ENCODE data around the gene FCN1.
"Not testable (repeated sequence)": the region's sequence is repeated elsewhere in the genome, so short reads cannot be mapped to it uniquely, and the experiment has no call there.

FCN1 gene

GRCh38 chr9:134857451-134857850, 60.3 kb downstream of the FCN1 start:
- DNase-seq (ENCODE audit: low read depth in 2 of 3, low spot score in 2 of 3) = not testable (repeated sequence)

GRCh38 chr9:134855900-134856377, 61.8 kb downstream of the FCN1 start:
- no peak for DNase-seq (ENCODE audit: low read depth in 2 of 3, low spot score in 2 of 3)

Data from activated CD8-positive, alpha-beta memory T cell treated with anti-CD3 and anti-CD28 coated beads for 48 hours (primary cell).